ENCODE results near the gene ARF1. TPM values are rescaled to one million over a fixed set of nuclear protein-coding genes. Genes with fewer than 3 reads are reported as not detected.

ARF1 gene
- total and polyA plus RNA-seq, 2 donors (not counting 1 experiment from before 2014, with no cell fraction given): 193 to 389 TPM

- Mint-ChIP-seq H3K4me1 (peaks cover 5% of the 10 kb centered on the region), H3K9me3 (ENCODE audit: insufficient read depth) (no peaks in the 10 kb centered on the region), H3K4me3 (no peak overlapping the region), H3K27me3 (peaks cover 9% of the 10 kb centered on the region), H3K27ac (no peak overlapping the region)
- TF ChIP-seq, protein P1, sequence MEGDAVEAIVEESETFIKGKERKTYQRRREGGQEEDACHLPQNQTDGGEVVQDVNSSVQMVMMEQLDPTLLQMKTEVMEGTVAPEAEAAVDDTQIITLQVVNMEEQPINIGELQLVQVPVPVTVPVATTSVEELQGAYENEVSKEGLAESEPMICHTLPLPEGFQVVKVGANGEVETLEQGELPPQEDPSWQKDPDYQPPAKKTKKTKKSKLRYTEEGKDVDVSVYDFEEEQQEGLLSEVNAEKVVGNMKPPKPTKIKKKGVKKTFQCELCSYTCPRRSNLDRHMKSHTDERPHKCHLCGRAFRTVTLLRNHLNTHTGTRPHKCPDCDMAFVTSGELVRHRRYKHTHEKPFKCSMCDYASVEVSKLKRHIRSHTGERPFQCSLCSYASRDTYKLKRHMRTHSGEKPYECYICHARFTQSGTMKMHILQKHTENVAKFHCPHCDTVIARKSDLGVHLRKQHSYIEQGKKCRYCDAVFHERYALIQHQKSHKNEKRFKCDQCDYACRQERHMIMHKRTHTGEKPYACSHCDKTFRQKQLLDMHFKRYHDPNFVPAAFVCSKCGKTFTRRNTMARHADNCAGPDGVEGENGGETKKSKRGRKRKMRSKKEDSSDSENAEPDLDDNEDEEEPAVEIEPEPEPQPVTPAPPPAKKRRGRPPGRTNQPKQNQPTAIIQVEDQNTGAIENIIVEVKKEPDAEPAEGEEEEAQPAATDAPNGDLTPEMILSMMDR (IDR thresholded peaks at IDR 0.05): no peak
- H3K4me3 ChIP-seq (ENCODE audit: control extremely low read depth in 1 of 5, extremely low read depth in 1 of 5, insufficient read depth in 1 of 5, low read depth in 2 of 5, low read length in 4 of 5): no peak overlapping the region
- no peak overlapping the region for H3K4me2 ChIP-seq (replicated peaks; ENCODE audit: low read depth, low read length, poor library complexity, severe bottlenecking)
- ChIA-PET POLR2A (no interaction called here), CTCF (interaction anchor here (2.9 kb wide), 1 partner anchor 7 kb away, joined by 18 read pairs; no protein-coding TSS in a partner anchor)
- 72% methylated on average over 2 of the region's 2 CpGs for WGBS (ENCODE audit: insufficient coverage)
- no peak overlapping the region for H2AFZ ChIP-seq (ENCODE audit: insufficient read depth, low read depth, low read length, poor library complexity, severe bottlenecking)
- no peaks in the 10 kb centered on the region for H3K27me3 ChIP-seq (replicated peaks in 1 of 4; ENCODE audit: control extremely low read depth in 1 of 4, control insufficient read depth in 3 of 4, insufficient read depth in 4 of 4, low read length in 3 of 4)
- intact Hi-C loops (cut with micrococcal nuclease): no loop called here
- no peaks in the 10 kb centered on the region for H3K9me3 ChIP-seq (ENCODE audit: control extremely low read depth in 1 of 3, control insufficient read depth in 2 of 3, insufficient read depth in 1 of 3, low read length in 2 of 3)
- H3K79me2 ChIP-seq (ENCODE audit: control insufficient read depth, insufficient read depth, low read length): no peaks in the 10 kb centered on the region
- H3K36me3 ChIP-seq (replicated peaks in 1 of 2; ENCODE audit: control extremely low read depth in 1 of 2, control insufficient read depth in 1 of 2, extremely low read depth in 1 of 2, insufficient read depth in 2 of 2, low read length in 1 of 2): no peaks in the 10 kb centered on the region
- H3K4me1 ChIP-seq (ENCODE audit: control insufficient read depth in 2 of 2, insufficient read depth in 2 of 2, low read length in 2 of 2): peaks cover 10 to 11% of the 10 kb centered on the region in 2 donors
- ATAC-seq (ENCODE audit: low read depth) (no peak), DNase-seq (no peak)
- H3K9ac ChIP-seq (ENCODE audit: low read length): no peak overlapping the region
- H4K20me1 ChIP-seq (ENCODE audit: control insufficient read depth, insufficient read depth, low read length, poor library complexity, severe bottlenecking): no peaks in the 10 kb centered on the region
- no peak overlapping the region for H3K27ac ChIP-seq (ENCODE audit: low read length in 2 of 2)
Measured at GRCh38 chr1:228123505-228123904, 41.0 kb downstream of the ARF1 start.

- Histone ChIP-seq H2AFZ (ENCODE audit: insufficient read depth, low read depth, low read length, poor library complexity, severe bottlenecking) (no peak overlapping the region), H3K4me2 (replicated peaks; ENCODE audit: low read depth, low read length, poor library complexity, severe bottlenecking) (no peak overlapping the region), H3K79me2 (ENCODE audit: control insufficient read depth, insufficient read depth, low read length) (no peaks in the 10 kb centered on the region), H3K9ac (ENCODE audit: low read length) (no peak overlapping the region), H3K27me3 (replicated peaks in 1 of 4; ENCODE audit: control extremely low read depth in 1 of 4, control insufficient read depth in 3 of 4, insufficient read depth in 4 of 4, low read length in 3 of 4) (peaks cover 0 to 3% (median 0%) of the 10 kb centered on the region in 4 experiments), H3K36me3 (replicated peaks in 1 of 2; ENCODE audit: control extremely low read depth in 1 of 2, control insufficient read depth in 1 of 2, extremely low read depth in 1 of 2, insufficient read depth in 2 of 2, low read length in 1 of 2) (no peaks in the 10 kb centered on the region), H3K27ac (ENCODE audit: low read length in 2 of 2) (no peak overlapping the region), H3K4me3 (ENCODE audit: control extremely low read depth in 1 of 5, extremely low read depth in 1 of 5, insufficient read depth in 1 of 5, low read depth in 2 of 5, low read length in 4 of 5) (no peak overlapping the region), H3K4me1 (ENCODE audit: control insufficient read depth in 2 of 2, insufficient read depth in 2 of 2, low read length in 2 of 2) (peaks cover 10 to 11% of the 10 kb centered on the region in 2 donors), H3K9me3 (ENCODE audit: control extremely low read depth in 1 of 3, control insufficient read depth in 2 of 3, insufficient read depth in 1 of 3, low read length in 2 of 3) (no peaks in the 10 kb centered on the region), H4K20me1 (ENCODE audit: control insufficient read depth, insufficient read depth, low read length, poor library complexity, severe bottlenecking) (no peaks in the 10 kb centered on the region)
- ATAC-seq (ENCODE audit: low read depth) (no peak), DNase-seq (no peak)
- H3K9me3 Mint-ChIP-seq (ENCODE audit: insufficient read depth): no peaks in the 10 kb centered on the region
- no peak overlapping the region for H3K4me3 Mint-ChIP-seq
- H3K27ac Mint-ChIP-seq: no peak overlapping the region
- TF ChIP-seq, protein P1 (IDR thresholded peaks at IDR 0.05): no peak
- TF ChIP-seq EZH2 (IDR thresholded peaks at IDR 0.05; ENCODE audit: borderline replicate concordance, insufficient read depth, low read depth, low read length, poor library complexity, severe bottlenecking): no peak
- POLR2A ChIA-PET: no interaction called here
- peaks cover 5% of the 10 kb centered on the region for H3K4me1 Mint-ChIP-seq
- H3K27me3 Mint-ChIP-seq: peaks cover 13% of the 10 kb centered on the region
- WGBS (ENCODE audit: insufficient coverage): 95% methylated on average over 5 of the region's 5 CpGs
- CTCF ChIA-PET: interaction anchor here (1.0 kb wide), 1 partner anchor 41 kb away, joined by 3 read pairs; no protein-coding TSS in a partner anchor
- intact Hi-C loops (cut with micrococcal nuclease): no loop called here
Measured at GRCh38 chr1:228125185-228125584, 42.7 kb downstream of the ARF1 start.

Measured in B cell (primary cell).